Tibial nerve (tissue), 4 donors: ENCODE results near the gene CEBPZ.

Experiments used
- CTCF ChIP-seq, 5 experiments: fragments of 200-600 bp in 3 of 5; fragments of 450-650 bp in 2 of 5; sonication (generic) in 3 of 5; IDR thresholded peaks; one replicate each; pipeline ENCODE4 v1.5.1; 2016 to 2019; ENCODE audit warnings: antibody characterized with exemption in 5 of 5, mild to moderate bottlenecking in 3 of 5, moderate library complexity in 2 of 5
- EP300 ChIP-seq, 2 donors: sonication (generic); formaldehyde crosslinking; IDR thresholded peaks; one replicate each; pipeline ENCODE4 v1.6.1; 2017; ENCODE audit warnings: antibody characterized with exemption in 2 of 2, mild to moderate bottlenecking in 1 of 2
- POLR2A ChIP-seq, 2 donors: fragments of 450-650 bp; IDR thresholded peaks; one replicate each; pipeline ENCODE4 v1.6.1; 2017; ENCODE audit warnings: antibody characterized with exemption in 2 of 2, mild to moderate bottlenecking in 2 of 2, moderate library complexity in 2 of 2

GRCh38 chr2:37246205-37246604 is 14.8 kb upstream of the CEBPZ start:
- TF ChIP-seq CTCF (IDR thresholded peaks at IDR 0.05), result no peak
- TF ChIP-seq EP300 (IDR thresholded peaks at IDR 0.05), result no peak
- TF ChIP-seq POLR2A (IDR thresholded peaks at IDR 0.05), result no peak
